ENCODE results near the gene TMCC1.

GRCh38 chr3:129623447-129624118 is 269.9 kb downstream of the TMCC1 start:
- TF ChIP-seq POLR2A (IDR thresholded peaks at IDR 0.05) (no peak), CTCF (IDR thresholded peaks at IDR 0.05) (no peak)

All from right lobe of liver (tissue), 4 donors.